Pulmonary artery endothelial cell (primary cell): Measurements from ENCODE around the gene EMILIN2. TPM values are rescaled to one million over a fixed set of nuclear protein-coding genes. Genes with fewer than 3 reads are reported as not detected.
"Not testable (repeated sequence)": the region's sequence is repeated elsewhere in the genome, so short reads cannot be mapped to it uniquely, and the experiment has no call there.

Source experiments
- DNase-seq: peaks from one replicate; pipeline ENCODE4 v3.0.0-alpha.2; 2011; ENCODE audit warnings: low read depth, low spot score
- total RNA-seq: library from RNA; depleted of rRNA; stranded (reverse); fragments of >200 nt; gene quantifications from 2 replicates; pipeline ENCODE4 v1.2.3, GENCODE V29; 2014

EMILIN2 gene
- total RNA-seq, 1 donor from 2014 or later, result 8.2 TPM

DNA sequence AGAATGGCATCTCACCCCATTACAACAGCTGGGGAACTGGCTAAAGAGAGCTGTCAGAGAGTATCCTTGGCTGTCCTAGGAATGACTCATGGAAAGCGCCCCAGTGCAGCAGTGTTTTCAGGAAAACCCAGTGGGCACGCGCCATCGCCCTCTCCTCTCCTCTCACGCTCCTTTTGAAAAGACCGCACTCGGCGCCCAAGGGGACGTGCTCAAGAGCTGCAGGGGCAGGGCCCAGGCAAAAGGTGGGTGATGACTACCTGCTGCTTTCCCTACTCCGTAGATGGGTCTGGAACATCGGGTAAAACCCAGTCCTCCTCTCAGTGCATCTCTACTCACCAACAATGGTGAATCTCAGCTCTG is 68.1 kb downstream of the EMILIN2 start:
- DNase-seq, result no peak

DNA sequence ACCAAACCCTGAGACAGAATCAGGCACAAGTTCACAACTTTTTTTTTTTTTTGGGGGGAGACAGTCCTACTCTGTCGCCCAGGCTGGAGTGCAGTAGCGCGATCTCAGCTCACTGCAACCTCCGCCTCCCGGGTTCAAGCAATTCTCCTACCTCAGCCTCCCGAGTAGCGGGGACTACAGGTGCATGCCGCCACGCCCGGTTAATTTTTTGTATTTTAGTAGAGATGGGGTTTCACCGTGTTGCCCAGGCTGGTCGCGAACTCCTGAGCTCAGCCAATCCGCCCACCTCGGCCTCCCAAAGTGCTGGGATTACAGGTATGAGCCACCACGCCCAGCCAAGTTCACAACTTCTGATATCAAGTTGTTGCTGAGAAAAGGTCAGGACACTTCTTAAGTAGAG is 68.7 kb downstream of the EMILIN2 start:
- not testable (repeated sequence) for DNase-seq

DNA sequence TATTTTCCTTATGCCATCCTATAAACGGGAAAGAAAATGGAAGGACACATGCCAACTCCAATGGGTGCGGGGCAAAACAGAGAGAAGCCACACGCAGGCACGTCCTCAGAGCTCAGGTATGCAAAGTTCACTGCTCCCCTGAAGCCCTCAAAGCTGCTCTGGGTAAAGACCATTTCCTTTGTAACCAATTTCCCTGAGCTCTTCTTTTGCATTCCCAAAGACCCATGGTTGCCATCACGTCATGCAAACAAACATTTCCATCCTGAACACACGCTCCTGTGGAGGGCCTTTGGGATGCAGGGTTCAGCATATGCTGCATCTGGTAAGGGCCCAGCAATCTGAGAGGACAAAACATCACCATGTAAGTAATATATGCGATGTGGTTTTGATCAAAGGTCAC is 69.4 kb downstream of the EMILIN2 start:
- DNase-seq, result no peak

DNA sequence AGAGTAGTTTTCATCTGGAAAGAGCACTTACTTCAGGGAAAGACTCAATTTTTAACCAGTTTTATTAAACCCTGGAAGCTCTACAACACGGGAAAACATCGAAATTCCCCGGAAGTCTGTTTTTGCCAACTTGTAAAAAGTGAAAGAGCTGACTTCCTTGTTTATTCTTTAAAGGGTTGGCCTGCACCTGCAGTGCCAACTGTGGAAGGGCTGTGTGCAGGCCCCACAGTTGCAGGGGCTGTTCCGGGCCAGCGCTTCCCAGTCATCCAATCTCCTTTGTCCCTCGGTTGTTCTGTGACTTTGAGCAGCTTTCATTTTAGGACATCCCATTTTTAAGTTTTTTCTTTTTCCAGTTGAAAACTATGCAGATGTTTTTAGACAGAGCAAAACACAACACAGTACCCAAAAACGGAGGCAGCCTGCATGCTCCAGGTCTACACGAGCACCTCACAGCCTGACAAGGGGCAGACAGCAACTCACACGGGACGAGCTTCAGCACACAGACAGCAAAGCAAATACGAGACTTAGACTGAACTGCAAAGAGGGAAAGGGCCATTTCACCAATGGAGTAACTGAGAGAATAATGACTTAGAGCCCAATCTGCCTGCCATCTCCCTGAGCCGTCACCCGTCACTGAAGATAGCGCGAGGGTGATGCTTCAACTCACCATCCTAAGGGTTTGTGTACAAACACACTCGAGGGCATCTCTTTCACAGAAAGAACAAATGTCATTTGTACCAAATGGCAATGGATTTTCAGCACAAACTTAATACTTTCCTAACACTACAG is 70.6 kb downstream of the EMILIN2 start:
- DNase-seq, result no peak

DNA sequence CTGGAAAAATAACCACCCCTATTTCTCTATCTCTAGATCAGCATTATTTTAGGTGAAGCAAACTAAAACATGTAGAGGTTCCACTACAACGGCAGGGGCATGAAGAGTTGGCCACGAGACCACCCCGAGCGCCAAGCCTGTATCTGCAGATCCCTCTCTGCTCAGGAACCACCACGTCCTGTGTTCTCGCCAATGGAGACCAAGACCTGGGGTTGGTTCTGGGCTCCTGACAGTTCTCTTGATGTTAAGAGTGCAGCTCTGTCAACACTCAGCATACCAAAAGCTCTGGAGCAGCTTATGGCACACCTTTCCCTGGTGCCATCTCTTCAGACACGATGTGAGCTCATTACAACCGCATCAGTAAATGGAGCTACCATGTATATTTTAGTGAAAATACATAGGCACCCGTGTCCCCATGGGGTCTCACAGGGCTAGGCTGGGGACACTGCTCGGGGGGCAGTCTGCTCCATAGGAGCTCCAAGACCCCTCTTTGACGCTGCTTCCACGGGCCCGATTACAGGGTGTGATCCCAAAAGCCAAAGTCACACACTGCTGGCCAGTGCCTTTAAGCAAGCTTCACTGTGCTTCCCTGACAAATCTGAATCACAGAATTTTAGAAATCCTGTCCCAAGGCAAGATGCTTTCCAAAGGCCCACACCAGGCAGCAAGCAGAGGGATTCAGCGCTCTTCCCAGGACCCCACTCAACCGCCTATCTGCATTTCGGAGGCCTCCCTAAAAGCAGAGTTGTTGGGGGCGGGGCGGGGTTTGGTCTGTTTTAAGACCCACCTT is 72.2 kb downstream of the EMILIN2 start:
- DNase-seq, result no peak

DNA sequence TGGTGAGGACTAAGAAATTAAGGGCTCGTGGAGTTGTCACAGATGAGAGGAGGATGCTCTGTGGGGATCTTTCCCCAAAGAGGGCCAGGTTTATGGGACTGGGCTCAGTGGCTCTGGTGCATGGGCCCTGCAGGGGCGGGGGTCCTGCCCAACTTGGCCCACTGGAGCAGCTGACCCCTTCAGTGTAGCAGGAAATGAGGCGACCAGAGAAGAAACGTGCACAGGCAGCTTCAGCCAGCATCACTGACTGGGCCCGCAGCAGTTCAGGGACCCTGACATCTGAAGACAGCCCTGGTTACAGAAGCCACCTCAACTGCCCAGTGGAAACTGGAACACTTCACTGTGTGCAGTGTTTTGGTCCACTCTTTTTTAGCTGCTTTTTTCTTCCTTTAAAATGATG is 72.8 kb downstream of the EMILIN2 start:
- no peak for DNase-seq

DNA sequence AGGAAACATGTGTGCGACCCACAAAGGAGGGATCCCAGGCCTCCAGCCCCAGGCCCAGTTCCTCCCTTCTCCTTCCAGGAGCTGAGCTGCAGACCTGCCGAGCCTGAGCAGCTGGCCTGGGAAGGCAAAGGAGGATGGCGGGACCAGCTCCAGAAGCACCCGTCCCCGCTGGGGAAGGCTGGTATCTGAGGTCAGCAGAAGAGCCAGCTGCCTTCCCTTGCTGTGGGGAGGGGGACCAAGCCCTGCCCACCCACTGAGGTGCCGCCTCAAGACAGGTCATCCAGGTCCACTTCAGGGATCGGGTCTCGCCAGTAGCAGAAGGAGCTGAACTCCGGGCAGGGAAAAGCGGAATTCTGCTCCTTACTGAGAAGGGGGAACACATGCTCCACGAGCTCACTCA is 73.2 kb downstream of the EMILIN2 start:
- DNase-seq, result no peak

DNA sequence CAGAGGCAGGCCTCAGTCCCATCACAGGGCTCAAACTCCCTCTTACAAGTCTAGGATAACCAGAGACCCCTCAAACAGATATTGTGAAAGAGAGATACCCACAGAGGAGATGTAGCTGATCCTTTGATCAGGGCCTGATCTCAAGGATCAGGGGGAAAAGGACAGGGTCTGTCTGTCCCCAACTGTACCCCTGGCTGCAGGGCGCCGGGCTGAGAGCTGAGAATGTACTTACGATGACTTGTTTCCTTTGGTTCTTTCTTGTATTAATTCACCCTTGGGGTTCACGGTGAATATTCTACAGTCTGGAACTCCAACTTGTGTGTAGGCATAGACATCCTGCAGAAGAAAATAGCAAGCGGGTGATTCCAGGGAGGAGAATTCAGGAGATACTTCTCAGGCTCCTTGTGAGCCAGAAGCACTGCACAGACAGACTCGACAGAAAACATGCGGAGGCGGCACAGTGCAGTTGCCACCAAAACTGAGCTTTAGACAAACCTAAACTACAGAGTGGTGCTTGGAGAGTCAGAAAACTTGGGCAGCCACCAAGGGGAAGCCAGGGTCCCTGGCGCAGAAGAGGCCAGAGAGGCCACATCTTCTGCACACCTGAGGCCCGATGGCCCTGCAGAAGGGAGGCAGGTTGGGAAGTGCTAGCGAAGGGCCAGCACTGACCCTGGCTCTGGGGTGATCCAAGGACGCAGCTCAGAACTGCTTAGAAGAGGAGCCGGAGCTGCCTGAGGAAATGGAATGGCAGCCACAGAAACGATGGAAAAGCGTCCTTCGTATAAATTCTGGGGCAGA is 73.9 kb downstream of the EMILIN2 start:
- DNase-seq, result no peak

DNA sequence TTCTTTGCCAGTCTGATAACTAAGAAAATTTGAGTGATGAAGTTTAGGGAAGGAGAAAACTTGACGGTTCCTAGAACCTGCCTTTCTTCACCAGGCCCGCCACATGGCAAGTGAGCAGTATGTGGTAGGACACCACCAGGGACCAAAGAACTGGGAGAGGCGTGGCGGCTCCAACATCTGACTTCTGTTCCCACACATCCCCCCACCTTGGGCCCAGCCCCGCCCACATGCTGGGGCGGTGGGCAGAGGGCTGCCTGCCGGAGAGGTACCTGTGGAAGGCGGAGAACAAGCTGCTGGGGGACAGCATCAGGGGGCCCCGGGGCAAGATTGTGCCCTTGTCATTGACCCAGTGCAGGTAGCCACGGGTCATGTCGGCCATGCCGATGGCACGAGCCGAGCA is 75.0 kb downstream of the EMILIN2 start:
- DNase-seq, result no peak

DNA sequence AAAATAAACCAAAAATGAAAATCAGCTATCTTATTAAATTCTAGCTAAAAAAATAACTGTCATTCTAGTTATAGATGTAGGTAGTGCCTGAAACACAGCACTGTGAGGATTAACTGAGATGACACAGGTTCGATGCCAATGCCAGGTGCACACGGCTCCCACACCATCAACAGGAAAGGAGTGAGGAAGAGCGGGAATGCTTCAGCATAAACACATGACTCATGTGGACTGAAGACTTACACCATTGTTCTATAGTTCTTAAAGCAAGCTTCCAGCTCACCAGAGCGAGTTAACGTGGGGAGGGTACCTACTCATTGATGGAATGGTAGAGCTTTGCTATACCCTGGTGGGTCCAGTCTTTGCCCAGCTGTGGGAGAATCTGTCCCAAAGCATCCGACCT is 76.7 kb downstream of the EMILIN2 start:
- DNase-seq, result peak; percentile 76

DNA sequence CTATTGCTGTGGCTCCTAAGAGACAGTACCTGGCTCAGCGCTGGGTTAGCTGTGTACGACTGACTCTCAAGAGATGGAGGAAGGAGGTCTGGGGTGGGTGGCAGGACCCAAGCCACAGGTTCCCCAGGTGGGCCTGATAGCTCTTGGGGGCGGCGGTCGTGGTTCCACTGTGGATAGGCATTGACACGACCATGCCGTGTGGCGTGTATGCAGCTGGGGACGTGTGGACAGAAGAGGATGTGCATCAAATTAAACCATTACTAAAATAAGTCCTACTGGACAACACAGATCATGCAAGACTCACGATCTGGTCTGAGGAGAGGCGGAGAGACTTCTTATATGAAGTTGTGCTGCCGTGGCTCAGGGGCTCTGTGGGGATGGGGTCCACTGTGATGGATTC is 78.1 kb downstream of the EMILIN2 start:
- no peak for DNase-seq

DNA sequence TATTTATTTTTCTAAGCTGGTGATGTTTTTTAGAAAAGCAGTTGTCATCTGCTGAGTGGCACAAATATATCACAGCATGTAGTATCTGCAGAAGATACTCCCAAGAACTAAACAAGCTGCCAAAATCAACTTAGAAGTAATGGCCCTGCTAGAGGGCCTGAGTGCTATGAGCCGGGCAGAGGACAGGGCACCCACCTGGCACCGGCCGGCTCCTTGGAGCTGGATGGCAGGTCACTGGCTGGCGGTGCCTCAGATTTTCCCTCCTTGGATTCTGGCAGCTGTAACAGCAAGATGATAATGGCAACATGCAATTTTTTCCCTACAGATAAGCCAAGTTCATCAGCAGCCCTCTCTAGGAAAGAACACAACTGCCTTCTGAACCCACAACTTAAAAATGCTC is 79.7 kb downstream of the EMILIN2 start:
- DNase-seq, result no peak

DNA sequence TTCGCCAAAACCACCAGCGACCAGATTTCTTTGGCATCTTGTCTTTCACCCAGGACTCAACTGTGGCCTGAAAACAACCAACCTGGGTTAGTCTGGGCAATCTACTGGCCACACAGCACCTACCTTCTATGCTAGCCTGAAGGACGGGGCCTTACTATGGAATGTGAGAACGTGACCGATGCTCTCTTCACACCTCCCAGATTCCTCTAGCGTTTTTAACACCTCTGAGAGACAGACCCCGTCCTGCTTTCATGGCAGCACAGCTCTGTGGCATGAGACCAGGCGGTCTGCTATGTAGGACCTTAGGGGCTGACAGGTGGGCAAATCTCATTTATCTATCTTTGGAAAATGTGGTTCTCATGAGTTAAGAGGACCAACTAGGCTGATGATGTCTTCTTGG is 80.9 kb downstream of the EMILIN2 start:
- no peak for DNase-seq

DNA sequence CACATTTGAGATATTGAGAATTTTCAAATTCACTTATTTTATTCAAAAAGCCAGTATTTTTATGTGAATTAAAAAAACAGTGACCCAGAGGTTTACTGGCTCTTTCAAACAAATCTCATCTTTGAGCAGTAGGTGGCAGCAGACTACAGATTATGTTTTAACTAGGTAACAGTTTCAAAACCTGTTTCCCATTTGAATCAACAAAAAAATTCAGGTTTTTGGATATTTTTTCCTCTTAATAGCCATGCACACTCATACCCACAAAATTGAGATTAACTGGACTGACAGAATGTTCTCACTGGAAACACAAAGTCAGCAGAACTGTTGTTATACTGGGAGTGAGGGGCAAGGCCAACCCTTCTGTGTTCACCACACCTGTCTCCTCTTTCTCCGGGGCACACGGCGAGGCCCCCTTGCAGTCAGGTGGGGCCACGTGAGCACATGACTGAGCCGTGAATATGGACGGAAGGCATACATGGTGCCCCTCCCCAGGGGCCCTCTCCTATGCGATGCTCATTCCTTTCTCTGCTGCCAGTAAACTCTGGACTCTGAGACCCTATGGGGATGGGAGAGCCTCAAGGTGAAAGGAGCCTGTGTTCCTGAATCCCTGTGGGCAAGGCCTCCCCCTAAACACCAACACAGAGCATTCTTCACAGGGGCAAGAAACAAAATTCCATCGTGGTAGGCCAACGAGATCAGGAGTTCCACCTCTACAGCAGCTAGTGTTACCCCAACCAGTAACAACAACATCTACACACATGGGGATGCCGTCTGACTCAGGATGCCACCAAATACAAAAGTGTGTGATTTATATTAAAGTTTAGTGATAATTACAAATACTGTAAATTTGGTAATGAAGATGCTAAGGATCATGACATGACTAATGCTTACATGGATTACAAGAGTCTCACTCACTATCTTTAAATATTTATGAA is 85.7 kb downstream of the EMILIN2 start:
- DNase-seq, result peak; percentile 17

DNA sequence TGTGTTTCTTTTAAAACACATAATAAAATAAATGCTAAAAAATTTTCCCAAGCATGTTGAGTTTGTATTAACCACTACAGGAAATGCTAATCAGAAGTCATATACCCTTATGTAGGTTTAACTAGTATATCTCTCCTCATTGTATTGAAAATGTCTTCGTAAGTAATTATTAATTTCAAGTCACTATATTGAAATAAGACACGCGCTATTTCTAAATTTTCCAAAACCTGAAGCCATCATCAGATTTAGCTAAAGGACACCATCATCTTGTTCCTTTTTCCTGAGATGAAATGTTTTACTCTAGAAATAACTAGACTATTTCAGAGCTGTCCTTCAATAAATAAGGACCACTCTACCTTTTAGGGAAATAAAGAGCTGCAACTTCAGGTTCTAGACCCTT is 87.2 kb downstream of the EMILIN2 start:
- DNase-seq, result no peak

DNA sequence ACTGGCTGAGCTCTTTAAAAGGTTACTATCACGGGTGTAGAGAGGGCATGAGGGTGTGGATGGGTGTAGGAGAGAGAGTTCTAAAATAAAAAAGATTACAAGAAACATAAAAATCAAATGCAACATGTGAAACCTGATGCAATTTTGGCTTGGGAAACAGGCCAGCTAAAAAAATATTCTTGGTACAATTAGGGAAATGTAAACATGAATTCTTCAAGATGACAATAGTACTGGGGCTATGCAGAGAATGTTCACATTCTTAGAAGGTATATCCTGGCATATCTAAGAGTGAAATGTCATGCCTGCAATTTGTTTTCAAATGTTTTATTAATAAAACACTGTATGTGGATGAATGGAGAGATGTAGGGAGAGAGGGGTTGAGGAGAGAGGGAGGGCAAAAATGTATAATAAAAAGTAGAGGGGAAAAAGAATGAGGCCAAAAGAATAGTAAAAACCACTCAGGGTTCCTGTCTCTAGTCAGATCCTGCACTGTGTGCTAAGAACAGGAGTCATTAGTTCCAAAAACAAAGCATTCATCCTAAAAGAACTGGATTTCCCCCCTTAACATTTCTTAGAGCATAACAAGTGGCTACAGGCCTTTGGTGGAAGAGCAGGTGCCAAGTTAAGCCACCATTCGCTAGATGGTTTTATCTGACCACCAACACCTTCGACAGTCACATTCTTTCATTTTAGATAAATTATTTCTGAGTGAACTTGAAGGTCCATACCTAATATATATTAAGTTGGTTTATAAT is 88.8 kb downstream of the EMILIN2 start:
- no peak for DNase-seq

DNA sequence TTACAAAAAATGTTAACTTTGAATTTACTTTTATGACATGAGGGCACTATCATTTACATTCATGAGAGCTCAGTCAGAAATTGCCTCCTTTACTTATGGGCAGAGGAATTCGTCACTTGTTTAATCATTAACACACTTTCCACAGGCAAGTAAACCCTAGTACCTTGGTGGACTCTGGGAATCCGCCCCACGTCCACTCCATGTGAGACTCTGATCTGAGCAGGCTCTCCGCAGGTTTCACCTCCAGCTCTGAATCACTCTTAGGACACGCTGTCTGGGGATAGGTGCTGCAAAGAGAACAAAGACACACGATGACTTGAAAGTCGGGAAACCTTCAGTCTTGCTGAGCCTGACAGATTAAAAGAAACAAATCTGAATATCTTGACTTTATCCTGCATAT is 92.5 kb downstream of the EMILIN2 start:
- no peak for DNase-seq

DNA sequence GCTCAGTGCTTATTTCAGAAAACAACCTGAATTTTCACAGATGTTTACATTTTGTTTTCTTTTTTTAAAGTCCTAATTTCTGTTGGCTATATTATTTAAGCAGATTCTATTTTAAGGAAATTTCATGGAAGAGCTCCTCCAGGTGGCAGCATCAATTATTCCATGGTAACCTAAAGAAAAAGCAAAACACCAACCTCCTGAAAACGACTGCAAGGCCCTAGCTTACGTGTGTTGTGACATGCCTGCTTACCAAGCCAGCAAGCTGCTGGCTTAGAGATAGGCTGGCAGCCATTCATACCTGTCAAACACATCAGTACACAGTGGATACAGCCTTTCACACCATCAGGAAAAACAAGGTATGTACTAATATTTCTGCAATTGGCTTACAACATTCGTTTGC is 101.2 kb downstream of the EMILIN2 start:
- DNase-seq, result no peak

DNA sequence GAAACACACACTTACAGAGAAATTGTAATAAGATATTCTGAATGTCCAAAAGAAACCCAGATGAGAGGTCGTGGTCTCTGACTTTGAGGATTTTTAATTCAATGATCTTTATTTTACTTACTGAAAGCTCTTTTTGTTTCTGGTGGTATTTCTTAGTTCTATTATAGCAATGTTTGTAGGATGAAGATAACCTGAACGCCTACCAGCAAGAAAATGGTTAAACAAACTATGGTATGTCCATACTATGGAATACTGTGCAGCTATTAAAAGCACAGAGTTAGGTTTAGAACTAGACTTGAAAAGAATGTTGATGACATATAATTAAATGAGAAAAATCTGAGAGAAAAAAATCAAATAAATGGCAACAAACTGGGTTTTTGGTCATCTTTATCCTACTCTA is 105.8 kb downstream of the EMILIN2 start:
- no peak for DNase-seq

DNA sequence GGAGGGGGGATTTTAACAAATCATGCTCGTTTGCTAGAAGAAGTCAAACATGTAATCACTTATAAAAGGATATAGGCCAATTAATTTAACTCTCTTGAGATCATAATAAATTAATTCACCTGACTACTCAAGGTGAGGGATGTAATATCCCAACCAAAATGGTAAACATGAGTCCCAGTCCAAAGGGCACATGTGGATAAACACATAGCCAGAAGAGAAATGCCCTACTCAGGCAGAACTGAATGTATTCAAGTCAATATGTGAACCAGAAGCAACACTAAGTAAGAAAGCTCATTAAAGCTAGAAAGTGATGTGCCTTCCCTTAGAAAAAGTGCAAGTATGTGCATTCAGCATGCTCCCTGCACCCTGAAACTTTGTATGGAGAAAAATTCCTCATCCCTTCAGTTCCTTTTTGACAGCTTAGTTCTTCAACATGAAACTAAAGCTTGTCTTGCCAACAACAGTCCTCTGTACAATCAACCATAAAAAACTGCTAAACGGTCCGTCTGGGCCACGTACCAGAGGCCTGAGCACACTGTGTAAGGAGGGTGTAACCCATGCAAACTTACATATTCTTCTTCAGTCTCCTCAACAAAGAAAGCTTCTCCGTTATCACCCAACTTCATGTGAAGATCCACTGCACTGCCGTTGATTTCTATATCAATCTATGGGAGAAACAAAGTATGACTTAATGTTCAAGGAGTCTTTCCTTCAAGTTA is 107.3 kb downstream of the EMILIN2 start:
- DNase-seq, result no peak
